ENCODE data around the gene KANSL1L.

KANSL1L gene

GRCh38 chr2:210072493-210072892 lies 98.7 kb downstream of the KANSL1L start:
- H4K91ac ChIP-seq (ENCODE audit: low read depth, low read length, poor library complexity), result no peak overlapping the region
- H3K4me2 ChIP-seq (ENCODE audit: insufficient read depth, low read length, poor library complexity, severe bottlenecking), result no peak overlapping the region
- H3K23ac ChIP-seq (ENCODE audit: low read depth, low read length, poor library complexity), result no peak overlapping the region
- H3K14ac ChIP-seq (ENCODE audit: low read length), result no peak overlapping the region
- H2BK120ac ChIP-seq (ENCODE audit: low read depth, low read length), result no peak overlapping the region
- no peak overlapping the region for H2BK15ac ChIP-seq (ENCODE audit: low read length)
- no peak overlapping the region for H2BK5ac ChIP-seq (ENCODE audit: low read length)
- no peak overlapping the region for H3K4ac ChIP-seq (ENCODE audit: low read length)
- no peak overlapping the region for H2AK5ac ChIP-seq (ENCODE audit: low read depth, low read length)
- H3K79me1 ChIP-seq (ENCODE audit: low read depth, low read length), result no peaks in the 10 kb centered on the region
- H2BK12ac ChIP-seq (ENCODE audit: low read length), result no peak overlapping the region
- H3K9me3 ChIP-seq (replicated peaks in 1 of 2; ENCODE audit: control insufficient read depth in 2 of 2, insufficient read depth in 1 of 2, low read depth in 1 of 2, low read length in 2 of 2), result no peaks in the 10 kb centered on the region
- no peak overlapping the region for H3K18ac ChIP-seq (ENCODE audit: low read length)
- H3K9ac ChIP-seq (ENCODE audit: low read depth, low read length, poor library complexity), result no peak overlapping the region
- H4K8ac ChIP-seq (ENCODE audit: low read depth, low read length), result no peak overlapping the region
- DNase-seq (ENCODE audit: low spot score), result peak; percentile 8
- H3K4me3 ChIP-seq (ENCODE audit: low read length in 2 of 2), result no peak overlapping the region
- H2AFZ ChIP-seq (ENCODE audit: low read length), result no peak overlapping the region
- no peaks in the 10 kb centered on the region for H3K36me3 ChIP-seq (replicated peaks in 1 of 2; ENCODE audit: control insufficient read depth in 2 of 2, insufficient read depth in 2 of 2, low read length in 2 of 2)
- H3K27ac ChIP-seq (replicated peaks; ENCODE audit: low read length), result no peak overlapping the region
- no CpG with 5 or more reads among the region's 5 CpGs for WGBS, 2 donors (ENCODE audit: extremely low coverage in 2 of 2, insufficient read length in 2 of 2, insufficient replicate concordance in 1 of 2)
- H3K27me3 ChIP-seq (ENCODE audit: control insufficient read depth in 3 of 3, insufficient read depth in 3 of 3, low read depth in 1 of 3, low read length in 3 of 3), result no peaks in the 10 kb centered on the region
- peaks cover 0 to 1% of the 10 kb centered on the region in 2 donors for H3K4me1 ChIP-seq (ENCODE audit: control insufficient read depth in 2 of 2, insufficient read depth in 1 of 2, low read depth in 1 of 2, low read length in 2 of 2)

DNA sequence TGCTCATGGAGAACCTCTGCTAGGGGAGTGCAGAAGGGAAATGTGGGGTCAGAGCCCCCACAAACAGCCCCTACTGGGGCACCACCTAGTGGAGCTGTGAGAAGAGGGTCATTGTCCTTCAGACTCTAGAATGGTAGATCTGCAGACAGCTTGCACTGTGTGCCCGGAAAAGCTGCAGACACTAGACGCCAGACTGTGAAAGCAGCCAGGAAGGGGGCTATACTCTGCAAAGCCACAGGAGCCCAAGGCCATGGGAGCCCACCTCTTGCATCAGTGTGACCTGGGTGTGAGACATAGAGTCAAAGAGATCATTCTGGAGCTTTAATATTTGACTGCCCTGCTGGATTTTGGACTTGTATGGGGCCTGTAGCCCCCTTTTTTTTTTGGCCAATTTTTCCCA lies 107.9 kb downstream of the KANSL1L start:
- WGBS, 2 donors (ENCODE audit: extremely low coverage in 2 of 2, insufficient read length in 2 of 2, insufficient replicate concordance in 1 of 2), result no CpG with 5 or more reads among the region's 2 CpGs
- Histone ChIP-seq H3K4ac (ENCODE audit: low read length) (no peak overlapping the region), H3K36me3 (replicated peaks in 1 of 2; ENCODE audit: control insufficient read depth in 2 of 2, insufficient read depth in 2 of 2, low read length in 2 of 2) (no peaks in the 10 kb centered on the region), H3K18ac (ENCODE audit: low read length) (no peak overlapping the region), H3K9ac (ENCODE audit: low read depth, low read length, poor library complexity) (no peak overlapping the region), H2AK5ac (ENCODE audit: low read depth, low read length) (no peak overlapping the region), H2BK120ac (ENCODE audit: low read depth, low read length) (no peak overlapping the region), H3K27ac (replicated peaks; ENCODE audit: low read length) (no peak overlapping the region), H3K4me1 (ENCODE audit: control insufficient read depth in 2 of 2, insufficient read depth in 1 of 2, low read depth in 1 of 2, low read length in 2 of 2) (peaks cover 0 to 1% of the 10 kb centered on the region in 2 donors), H3K4me3 (ENCODE audit: low read length in 2 of 2) (no peak overlapping the region), H3K14ac (ENCODE audit: low read length) (no peak overlapping the region), H2AFZ (ENCODE audit: low read length) (no peak overlapping the region), H3K27me3 (ENCODE audit: control insufficient read depth in 3 of 3, insufficient read depth in 3 of 3, low read depth in 1 of 3, low read length in 3 of 3) (no peaks in the 10 kb centered on the region), H3K79me1 (ENCODE audit: low read depth, low read length) (no peaks in the 10 kb centered on the region), H4K91ac (ENCODE audit: low read depth, low read length, poor library complexity) (no peak overlapping the region), H2BK15ac (ENCODE audit: low read length) (no peak overlapping the region), H3K23ac (ENCODE audit: low read depth, low read length, poor library complexity) (no peak overlapping the region), H2BK12ac (ENCODE audit: low read length) (no peak overlapping the region), H3K9me3 (replicated peaks in 1 of 2; ENCODE audit: control insufficient read depth in 2 of 2, insufficient read depth in 1 of 2, low read depth in 1 of 2, low read length in 2 of 2) (no peaks in the 10 kb centered on the region), H4K8ac (ENCODE audit: low read depth, low read length) (no peak overlapping the region), H2BK5ac (ENCODE audit: low read length) (no peak overlapping the region), H3K4me2 (ENCODE audit: insufficient read depth, low read length, poor library complexity, severe bottlenecking) (no peak overlapping the region)
- no peak for DNase-seq (ENCODE audit: low spot score)

GRCh38 chr2:210055825-210056224 lies 115.4 kb downstream of the KANSL1L start:
- Histone ChIP-seq H3K79me1 (ENCODE audit: low read depth, low read length) (no peaks in the 10 kb centered on the region), H3K9me3 (replicated peaks in 1 of 2; ENCODE audit: control insufficient read depth in 2 of 2, insufficient read depth in 1 of 2, low read depth in 1 of 2, low read length in 2 of 2) (peaks cover 6 to 15% of the 10 kb centered on the region in 2 donors), H3K18ac (ENCODE audit: low read length) (no peak overlapping the region), H2BK5ac (ENCODE audit: low read length) (no peak overlapping the region), H3K4ac (ENCODE audit: low read length) (no peak overlapping the region), H2BK120ac (ENCODE audit: low read depth, low read length) (no peak overlapping the region), H3K4me1 (ENCODE audit: control insufficient read depth in 2 of 2, insufficient read depth in 1 of 2, low read depth in 1 of 2, low read length in 2 of 2) (no peaks in the 10 kb centered on the region), H2BK12ac (ENCODE audit: low read length) (no peak overlapping the region), H3K14ac (ENCODE audit: low read length) (no peak overlapping the region), H3K27me3 (ENCODE audit: control insufficient read depth in 3 of 3, insufficient read depth in 3 of 3, low read depth in 1 of 3, low read length in 3 of 3) (no peaks in the 10 kb centered on the region), H2AFZ (ENCODE audit: low read length) (no peak overlapping the region), H3K4me2 (ENCODE audit: insufficient read depth, low read length, poor library complexity, severe bottlenecking) (no peak overlapping the region), H3K36me3 (replicated peaks in 1 of 2; ENCODE audit: control insufficient read depth in 2 of 2, insufficient read depth in 2 of 2, low read length in 2 of 2) (peaks cover 0 to 2% of the 10 kb centered on the region in 2 donors), H2AK5ac (ENCODE audit: low read depth, low read length) (no peak overlapping the region), H3K27ac (replicated peaks; ENCODE audit: low read length) (no peak overlapping the region), H4K91ac (ENCODE audit: low read depth, low read length, poor library complexity) (no peak overlapping the region), H3K4me3 (ENCODE audit: low read length in 2 of 2) (no peak overlapping the region), H3K23ac (ENCODE audit: low read depth, low read length, poor library complexity) (no peak overlapping the region), H2BK15ac (ENCODE audit: low read length) (no peak overlapping the region), H4K8ac (ENCODE audit: low read depth, low read length) (no peak overlapping the region), H3K9ac (ENCODE audit: low read depth, low read length, poor library complexity) (no peak overlapping the region)
- no CpG with 5 or more reads among the region's 3 CpGs for WGBS, 2 donors (ENCODE audit: extremely low coverage in 2 of 2, insufficient read length in 2 of 2, insufficient replicate concordance in 1 of 2)
- no peak for DNase-seq (ENCODE audit: low spot score)

DNA sequence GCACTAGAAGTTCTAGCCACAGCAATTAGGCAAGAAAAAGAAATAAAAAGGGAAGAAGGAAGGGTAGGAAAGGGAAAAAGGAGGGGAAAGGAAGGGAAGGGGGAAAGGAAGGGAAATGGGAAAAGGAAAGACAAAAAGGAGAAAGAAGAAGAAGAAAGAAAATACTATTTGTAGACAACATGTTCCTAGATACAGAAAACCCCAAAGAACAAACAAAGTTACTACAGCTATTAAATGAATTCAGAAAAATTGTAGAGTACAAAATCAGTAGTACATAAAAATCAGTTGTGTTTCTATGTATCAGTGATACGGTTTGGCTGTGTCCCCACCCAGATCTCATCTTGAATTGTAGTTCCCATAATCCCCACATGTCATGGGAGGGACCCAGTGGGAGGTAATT lies 116.5 kb downstream of the KANSL1L start:
- Histone ChIP-seq H3K9me3 (replicated peaks in 1 of 2; ENCODE audit: control insufficient read depth in 2 of 2, insufficient read depth in 1 of 2, low read depth in 1 of 2, low read length in 2 of 2) (peaks cover 6 to 15% of the 10 kb centered on the region in 2 donors), H3K36me3 (replicated peaks in 1 of 2; ENCODE audit: control insufficient read depth in 2 of 2, insufficient read depth in 2 of 2, low read length in 2 of 2) (peaks cover 0 to 2% of the 10 kb centered on the region in 2 donors), H2BK5ac (ENCODE audit: low read length) (no peak overlapping the region), H3K14ac (ENCODE audit: low read length) (no peak overlapping the region), H3K27me3 (ENCODE audit: control insufficient read depth in 3 of 3, insufficient read depth in 3 of 3, low read depth in 1 of 3, low read length in 3 of 3) (no peaks in the 10 kb centered on the region), H4K8ac (ENCODE audit: low read depth, low read length) (no peak overlapping the region), H3K23ac (ENCODE audit: low read depth, low read length, poor library complexity) (no peak overlapping the region), H3K18ac (ENCODE audit: low read length) (no peak overlapping the region), H3K27ac (replicated peaks; ENCODE audit: low read length) (no peak overlapping the region), H3K9ac (ENCODE audit: low read depth, low read length, poor library complexity) (no peak overlapping the region), H3K4me2 (ENCODE audit: insufficient read depth, low read length, poor library complexity, severe bottlenecking) (no peak overlapping the region), H3K4me3 (ENCODE audit: low read length in 2 of 2) (no peak overlapping the region), H2BK15ac (ENCODE audit: low read length) (no peak overlapping the region), H3K4me1 (ENCODE audit: control insufficient read depth in 2 of 2, insufficient read depth in 1 of 2, low read depth in 1 of 2, low read length in 2 of 2) (no peaks in the 10 kb centered on the region), H4K91ac (ENCODE audit: low read depth, low read length, poor library complexity) (no peak overlapping the region), H2BK120ac (ENCODE audit: low read depth, low read length) (no peak overlapping the region), H3K79me1 (ENCODE audit: low read depth, low read length) (no peaks in the 10 kb centered on the region), H3K4ac (ENCODE audit: low read length) (no peak overlapping the region), H2AFZ (ENCODE audit: low read length) (no peak overlapping the region), H2BK12ac (ENCODE audit: low read length) (no peak overlapping the region), H2AK5ac (ENCODE audit: low read depth, low read length) (no peak overlapping the region)
- no peak for DNase-seq (ENCODE audit: low spot score)
- WGBS, 2 donors (ENCODE audit: extremely low coverage in 2 of 2, insufficient read length in 2 of 2, insufficient replicate concordance in 1 of 2), result no CpG with 5 or more reads among the region's 1 CpG
